Mesenchymal stem cell (in vitro differentiated cells and primary cell): ENCODE measurements around the gene PTPRU.

Source experiments
- DNase-seq: peaks from one replicate; pipeline ENCODE4 v3.0.0-alpha.2; 2013
- H2AFZ ChIP-seq: one replicate; pipeline ENCODE4 v1.6.1; 2013; ENCODE audit warnings: low read depth, mild to moderate bottlenecking, control low read depth, inconsistent platforms, low read length, moderate library complexity
- H2AK5ac ChIP-seq: 2 replicates; pipeline ENCODE4 v1.6.1; 2013; ENCODE audit warnings: low read length, moderate library complexity, mild to moderate bottlenecking, inconsistent platforms; ENCODE audit not compliant: severe bottlenecking
- H2BK120ac ChIP-seq: one replicate; pipeline ENCODE4 v1.6.1; 2013; ENCODE audit warnings: low read depth, mild to moderate bottlenecking, inconsistent platforms, low read length, moderate library complexity
- H2BK12ac ChIP-seq, 2 experiments: one replicate each; pipeline ENCODE4 v1.6.1; 2013; ENCODE audit warnings: inconsistent platforms in 2 of 2, low read length in 2 of 2, mild to moderate bottlenecking in 2 of 2, moderate library complexity in 2 of 2, control low read depth in 1 of 2
- H2BK15ac ChIP-seq: one replicate; pipeline ENCODE4 v1.6.1; 2013; ENCODE audit warnings: mild to moderate bottlenecking, low read depth, inconsistent platforms; ENCODE audit not compliant: poor library complexity, severe bottlenecking
- H2BK5ac ChIP-seq: 2 replicates; pipeline ENCODE4 v1.6.1; 2013; ENCODE audit warnings: low read depth, mild to moderate bottlenecking, low read length, control low read depth, inconsistent platforms; ENCODE audit not compliant: poor library complexity, severe bottlenecking
- H3K14ac ChIP-seq, 2 experiments: one replicate each; pipeline ENCODE4 v1.6.1; 2013; ENCODE audit warnings: inconsistent platforms in 2 of 2, low read length in 2 of 2, control low read depth in 1 of 2, mild to moderate bottlenecking in 1 of 2, moderate library complexity in 1 of 2
- H3K18ac ChIP-seq, 2 experiments: one replicate each; pipeline ENCODE4 v1.6.1; 2013; ENCODE audit warnings: inconsistent platforms in 2 of 2, low read length in 2 of 2, control low read depth in 1 of 2, low read depth in 1 of 2, mild to moderate bottlenecking in 1 of 2
- H3K23ac ChIP-seq, 2 experiments: one replicate each; pipeline ENCODE4 v1.6.1; 2013; ENCODE audit warnings: inconsistent platforms in 2 of 2, low read length in 2 of 2, mild to moderate bottlenecking in 2 of 2, moderate library complexity in 2 of 2, control low read depth in 1 of 2
- H3K27ac ChIP-seq: 2 replicates; pipeline ENCODE4 v1.5.1; 2013; ENCODE audit warnings: mild to moderate bottlenecking, moderate library complexity, low read length, control low read depth, inconsistent platforms; ENCODE audit not compliant: poor library complexity, severe bottlenecking
- H3K27me3 ChIP-seq, 2 experiments: 2 replicates each; pipeline versions ENCODE4 v1.6.1 to v1.7.0; 2013; ENCODE audit warnings: low read length in 2 of 2, mild to moderate bottlenecking in 2 of 2, moderate library complexity in 2 of 2, control low read depth in 1 of 2, inconsistent platforms in 1 of 2; ENCODE audit not compliant: control insufficient read depth in 1 of 2, insufficient read depth in 1 of 2
- H3K36me3 ChIP-seq, 2 experiments: 2 replicates each; pipeline versions ENCODE4 v1.6.1 to v1.7.0; 2013; ENCODE audit warnings: low read length in 2 of 2, control low read depth in 1 of 2, inconsistent platforms in 1 of 2, low read depth in 1 of 2, mild to moderate bottlenecking in 1 of 2; ENCODE audit not compliant: insufficient read depth in 2 of 2, control insufficient read depth in 1 of 2
- H3K4ac ChIP-seq, 2 experiments: one replicate each; pipeline ENCODE4 v1.6.1; 2013; ENCODE audit warnings: inconsistent platforms in 2 of 2, low read length in 2 of 2, mild to moderate bottlenecking in 2 of 2, moderate library complexity in 2 of 2, control low read depth in 1 of 2, low read depth in 1 of 2
- H3K4me1 ChIP-seq: 2 replicates; pipeline ENCODE4 v1.6.1; 2013; ENCODE audit warnings: low read depth, low read length, control low read depth; ENCODE audit not compliant: control insufficient read depth, insufficient read depth
- H3K4me2 ChIP-seq: 2 replicates; pipeline ENCODE4 v1.6.1; 2013; ENCODE audit warnings: low read length, mild to moderate bottlenecking, inconsistent platforms; ENCODE audit not compliant: poor library complexity, severe bottlenecking
- H3K4me3 ChIP-seq, 2 experiments: 2 replicates each; pipeline versions ENCODE4 v1.5.1 to v1.7.0; 2013; ENCODE audit warnings: low read length in 2 of 2, mild to moderate bottlenecking in 2 of 2, control low read depth in 1 of 2, low read depth in 1 of 2; ENCODE audit not compliant: insufficient read depth in 1 of 2
- H3K79me1 ChIP-seq: replicated peaks from 2 replicates; pipeline ENCODE4 v1.6.1; 2013; ENCODE audit warnings: mild to moderate bottlenecking, control low read depth, low read length, inconsistent platforms; ENCODE audit not compliant: poor library complexity, severe bottlenecking
- H3K9ac ChIP-seq: 2 replicates; pipeline ENCODE4 v1.7.0; 2013; ENCODE audit warnings: mild to moderate bottlenecking, low read length, moderate library complexity
- H3K9me3 ChIP-seq: 2 replicates; pipeline ENCODE4 v1.7.0; 2013; ENCODE audit warnings: mild to moderate bottlenecking, low read length; ENCODE audit not compliant: control insufficient read depth
- H4K8ac ChIP-seq: one replicate; pipeline ENCODE4 v1.6.1; 2013; ENCODE audit warnings: inconsistent platforms, mild to moderate bottlenecking, low read length, moderate library complexity
- H4K91ac ChIP-seq: one replicate; pipeline ENCODE4 v1.6.1; 2013; ENCODE audit warnings: mild to moderate bottlenecking, low read length, inconsistent platforms
- WGBS: methylation state at CpG from one replicate; pipeline ENCODE4 v1.1.7; 2013; ENCODE audit warnings: mixed read lengths; 5-methylcytosine and 5-hydroxymethylcytosine counted together

PTPRU gene

GRCh38 chr1:29270929-29271521 lies 34.7 kb downstream of the PTPRU start:
- H3K18ac ChIP-seq = no peak overlapping the region
- H3K4me3 ChIP-seq = no peak overlapping the region
- WGBS = 78% methylated on average over 1 of the region's 3 CpGs
- H2AK5ac ChIP-seq = peak overlapping the region; percentile 70
- H3K4ac ChIP-seq = no peak overlapping the region
- no peaks in the 10 kb centered on the region for H3K79me1 ChIP-seq
- H2AFZ ChIP-seq = no peak overlapping the region
- no peak overlapping the region for H3K4me2 ChIP-seq
- peak overlapping the region; percentile 48 for H3K9ac ChIP-seq
- H2BK120ac ChIP-seq = no peak overlapping the region
- H3K27ac ChIP-seq = no peak overlapping the region
- H3K9me3 ChIP-seq = no peaks in the 10 kb centered on the region
- H3K4me1 ChIP-seq = peaks cover 8% of the 10 kb centered on the region
- no peak for DNase-seq
- H3K14ac ChIP-seq = no peak overlapping the region
- no peak overlapping the region for H2BK5ac ChIP-seq
- H3K23ac ChIP-seq = no peak overlapping the region
- H3K27me3 ChIP-seq = no peaks in the 10 kb centered on the region
- no peak overlapping the region for H4K8ac ChIP-seq
- H3K36me3 ChIP-seq = peaks cover 6 to 12% of the 10 kb centered on the region in 2 experiments
- H2BK12ac ChIP-seq = no peak overlapping the region
- H4K91ac ChIP-seq = no peak overlapping the region
- no peak overlapping the region for H2BK15ac ChIP-seq

GRCh38 chr1:29271724-29272123 lies 35.4 kb downstream of the PTPRU start:
- DNase-seq = peak; percentile 52
- H3K9me3 ChIP-seq = peaks cover 3% of the 10 kb centered on the region
- no peak overlapping the region for H4K91ac ChIP-seq
- H2BK120ac ChIP-seq = no peak overlapping the region
- H4K8ac ChIP-seq = no peak overlapping the region
- H3K4me1 ChIP-seq = peaks cover 8% of the 10 kb centered on the region
- no peaks in the 10 kb centered on the region for H3K79me1 ChIP-seq
- peak overlapping the region in 1 of 2 experiments; percentile 20 for H3K4me3 ChIP-seq
- no peak overlapping the region for H3K14ac ChIP-seq
- no peak overlapping the region for H3K18ac ChIP-seq
- no peak overlapping the region for H2BK15ac ChIP-seq
- H2BK12ac ChIP-seq = peak overlapping the region in 1 of 2 experiments; percentile 32
- no peak overlapping the region for H2BK5ac ChIP-seq
- 5% methylated on average over 5 of the region's 7 CpGs for WGBS
- H3K27ac ChIP-seq = peak overlapping the region; percentile 64
- peak overlapping the region; percentile 9 for H3K4me2 ChIP-seq
- peak overlapping the region; percentile 48 for H3K9ac ChIP-seq
- no peaks in the 10 kb centered on the region for H3K27me3 ChIP-seq
- H2AK5ac ChIP-seq = peak overlapping the region; percentile 44
- H3K36me3 ChIP-seq = peaks cover 9 to 19% of the 10 kb centered on the region in 2 experiments
- no peak overlapping the region for H2AFZ ChIP-seq
- no peak overlapping the region for H3K4ac ChIP-seq
- H3K23ac ChIP-seq = no peak overlapping the region

- no peaks in the 10 kb centered on the region for H3K79me1 ChIP-seq
- no peak overlapping the region for H3K23ac ChIP-seq
- no peak overlapping the region for H4K91ac ChIP-seq
- no peak overlapping the region for H2BK5ac ChIP-seq
- H3K9ac ChIP-seq = no peak overlapping the region
- peaks cover 8% of the 10 kb centered on the region for H3K4me1 ChIP-seq
- H3K4me3 ChIP-seq = peak overlapping the region in 1 of 2 experiments; percentile 20
- H2BK12ac ChIP-seq = no peak overlapping the region
- no peak overlapping the region for H2BK15ac ChIP-seq
- H3K18ac ChIP-seq = peak overlapping the region in 1 of 2 experiments; percentile 54
- no peak overlapping the region for H2BK120ac ChIP-seq
- no peak overlapping the region for H4K8ac ChIP-seq
- no peak overlapping the region for H3K4me2 ChIP-seq
- H2AK5ac ChIP-seq = peak overlapping the region; percentile 78
- 81% methylated on average over 2 of the region's 6 CpGs for WGBS
- H3K27me3 ChIP-seq = no peaks in the 10 kb centered on the region
- DNase-seq = no peak
- no peak overlapping the region for H3K14ac ChIP-seq
- no peak overlapping the region for H3K4ac ChIP-seq
- peaks cover 9 to 21% of the 10 kb centered on the region in 2 experiments for H3K36me3 ChIP-seq
- peak overlapping the region; percentile 29 for H2AFZ ChIP-seq
- H3K27ac ChIP-seq = peak overlapping the region; percentile 15
- peaks cover 5% of the 10 kb centered on the region for H3K9me3 ChIP-seq
Observed at GRCh38 chr1:29272147-29272907, 36.0 kb downstream of the PTPRU start.

- Histone ChIP-seq H3K4me3 (no peak overlapping the region), H3K4me1 (peaks cover 9% of the 10 kb centered on the region), H3K27ac (no peak overlapping the region), H2BK15ac (no peak overlapping the region), H4K91ac (no peak overlapping the region), H3K23ac (no peak overlapping the region), H3K79me1 (no peaks in the 10 kb centered on the region), H2AFZ (no peak overlapping the region), H2BK5ac (no peak overlapping the region), H3K27me3 (no peaks in the 10 kb centered on the region), H2AK5ac (no peak overlapping the region), H2BK12ac (no peak overlapping the region), H3K4me2 (no peak overlapping the region), H4K8ac (no peak overlapping the region), H3K14ac (no peak overlapping the region), H2BK120ac (no peak overlapping the region), H3K18ac (no peak overlapping the region), H3K9me3 (peaks cover 5% of the 10 kb centered on the region), H3K4ac (no peak overlapping the region), H3K36me3 (peaks cover 20 to 28% of the 10 kb centered on the region in 2 experiments), H3K9ac (no peak overlapping the region)
- WGBS = 89% methylated on average over 13 of the region's 14 CpGs
- DNase-seq = no peak
Observed at GRCh38 chr1:29275435-29275834, 39.1 kb downstream of the PTPRU start.
